ENCODE results near the gene COX4I2.

COX4I2 gene

DNA sequence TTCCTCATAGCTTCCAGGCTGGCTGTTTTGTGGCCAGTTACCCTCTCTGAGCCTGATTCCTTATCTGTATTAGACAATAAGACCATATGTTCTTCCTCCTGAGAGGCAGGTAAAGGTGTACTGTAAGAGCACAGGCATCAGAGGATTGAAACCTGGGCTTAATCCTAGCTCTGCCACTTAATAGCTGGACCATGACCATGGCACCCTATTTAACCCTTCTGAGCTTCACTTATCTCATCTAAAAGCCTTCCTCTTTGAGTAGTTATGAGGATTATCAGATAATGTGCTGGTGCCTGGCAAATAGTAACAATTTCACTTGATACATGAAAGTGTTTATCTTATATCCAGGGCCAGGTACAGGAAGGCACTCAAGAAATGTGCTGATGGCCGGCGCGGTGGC, 50.1 kb downstream of the COX4I2 start:
- Mint-ChIP-seq H3K9me3 (no peaks in the 10 kb centered on the region), H3K4me1 (peaks cover 78% of the 10 kb centered on the region), H3K27ac (peak overlapping the region; percentile 99), H3K36me3 (peaks cover 100% of the 10 kb centered on the region), H3K4me3 (no peak overlapping the region)
- ATAC-seq (no peak), DNase-seq (ENCODE audit: low spot score in 2 of 2) (no peak)

DNA sequence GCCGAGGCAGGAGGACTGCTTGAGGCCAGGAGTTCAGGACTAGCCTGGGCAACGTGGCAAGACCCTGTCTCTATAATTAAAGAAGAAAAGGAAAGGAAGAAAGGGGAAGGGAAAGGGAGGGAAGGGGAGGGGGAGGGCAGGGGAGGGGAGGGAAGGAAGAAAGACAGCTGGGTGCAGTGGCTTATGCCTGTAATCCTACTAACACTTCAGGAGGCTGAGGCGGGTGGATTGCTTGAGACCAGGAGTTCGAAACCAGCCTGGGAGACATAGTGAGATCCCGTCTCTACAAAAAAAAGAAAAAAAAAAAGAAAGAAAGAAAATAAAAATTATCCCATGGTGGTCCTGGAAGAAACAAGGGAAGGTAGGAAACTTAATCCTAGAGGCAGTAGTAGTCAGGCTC, 51.4 kb downstream of the COX4I2 start:
- peaks cover 69% of the 10 kb centered on the region for H3K4me1 Mint-ChIP-seq
- H3K4me3 Mint-ChIP-seq: no peak overlapping the region
- H3K9me3 Mint-ChIP-seq: no peaks in the 10 kb centered on the region
- peaks cover 100% of the 10 kb centered on the region for H3K36me3 Mint-ChIP-seq
- DNase-seq (ENCODE audit: low spot score in 2 of 2) (no peak), ATAC-seq (no peak)
- peak overlapping the region; percentile 99 for H3K27ac Mint-ChIP-seq

DNA sequence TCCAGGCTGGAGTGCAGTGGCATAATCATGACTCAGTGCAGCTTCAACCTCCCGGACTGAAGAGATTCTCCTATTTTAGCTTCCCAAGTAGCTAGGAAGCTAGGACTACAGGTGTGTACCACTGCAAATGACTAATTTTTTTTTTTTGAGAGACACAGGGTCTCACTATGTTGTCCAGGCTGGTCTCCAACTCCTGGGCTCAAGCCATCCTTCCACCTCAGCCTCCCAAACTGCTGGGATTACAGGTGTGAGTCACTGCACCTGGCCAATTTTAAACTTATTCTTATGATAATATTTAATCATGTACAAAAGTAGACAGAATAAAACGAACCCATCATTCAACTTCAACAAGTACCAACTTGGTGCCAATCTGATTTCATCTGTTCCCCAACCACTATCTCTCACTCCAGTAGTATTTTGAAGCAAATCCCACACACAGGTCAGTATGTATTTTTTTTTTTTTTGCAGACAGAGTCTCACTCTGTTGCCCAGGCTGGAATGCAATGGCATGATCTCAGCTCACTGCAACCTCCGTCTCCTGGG, 52.5 kb downstream of the COX4I2 start:
- H3K4me3 Mint-ChIP-seq: no peak overlapping the region
- H3K36me3 Mint-ChIP-seq: peaks cover 100% of the 10 kb centered on the region
- ATAC-seq (no peak), DNase-seq (ENCODE audit: low spot score in 2 of 2) (no peak)
- H3K9me3 Mint-ChIP-seq: no peaks in the 10 kb centered on the region
- H3K4me1 Mint-ChIP-seq: peaks cover 69% of the 10 kb centered on the region
- peak overlapping the region; percentile 74 for H3K27ac Mint-ChIP-seq

DNA sequence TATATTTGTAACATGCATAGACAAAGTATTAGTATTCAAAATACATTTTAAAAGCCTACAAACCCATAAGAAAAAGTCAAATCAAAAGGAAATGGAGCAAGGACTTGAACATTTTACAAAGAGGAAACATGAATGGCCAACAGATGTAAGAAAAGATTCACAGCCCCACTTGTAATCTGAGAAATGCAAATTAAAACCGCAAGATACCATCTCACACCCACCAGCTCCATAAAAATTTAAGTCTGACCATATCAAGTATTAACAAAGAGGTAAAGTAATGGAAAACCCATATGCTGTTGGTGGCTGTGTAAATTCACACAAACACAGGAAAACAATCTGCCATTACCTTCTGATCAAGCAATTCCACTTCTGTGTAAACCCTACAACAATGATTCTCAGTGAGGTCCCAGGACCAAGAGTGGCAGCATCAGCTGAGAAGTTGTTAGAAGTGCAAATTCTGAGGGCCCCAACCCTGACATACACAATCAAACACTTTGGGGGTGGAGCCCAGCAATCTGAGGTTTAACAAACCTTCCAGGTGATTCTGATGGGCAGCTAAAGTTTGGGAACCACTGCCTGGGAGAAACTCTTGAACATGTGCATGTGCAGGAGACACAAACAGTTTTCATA, 54.0 kb downstream of the COX4I2 start:
- Mint-ChIP-seq H3K36me3 (peaks cover 100% of the 10 kb centered on the region), H3K9me3 (no peaks in the 10 kb centered on the region)

DNA sequence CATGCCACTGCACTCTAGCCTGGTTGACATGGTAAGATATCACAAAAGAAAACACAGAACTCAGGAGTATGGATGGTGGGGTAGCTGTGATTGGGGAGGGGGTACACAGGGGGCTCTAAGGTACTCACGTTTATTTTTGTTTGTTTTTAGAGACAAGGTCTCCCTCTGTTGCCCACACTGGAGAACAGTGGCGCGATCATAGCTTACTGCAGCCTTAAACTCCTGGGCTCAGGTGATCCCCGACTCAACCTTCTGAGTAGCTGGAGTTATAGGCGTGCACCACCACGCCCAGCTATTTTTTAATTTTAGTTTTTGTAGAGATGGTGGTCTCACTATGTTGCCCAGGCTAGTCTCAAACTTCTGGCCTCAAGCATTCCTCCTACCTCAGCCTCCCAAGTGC, 55.7 kb downstream of the COX4I2 start:
- H3K9me3 Mint-ChIP-seq: no peaks in the 10 kb centered on the region
- H3K4me1 Mint-ChIP-seq: peaks cover 67% of the 10 kb centered on the region
- H3K36me3 Mint-ChIP-seq: peaks cover 100% of the 10 kb centered on the region
- DNase-seq (ENCODE audit: low spot score in 2 of 2) (no peak), ATAC-seq (no peak)
- H3K27ac Mint-ChIP-seq: peak overlapping the region; percentile 76
- H3K4me3 Mint-ChIP-seq: no peak overlapping the region

More for the DNA sequence above, 54.0 kb downstream of the COX4I2 start:
- no peak for DNase-seq (ENCODE audit: low spot score in 2 of 2)
- H3K27ac Mint-ChIP-seq: peak overlapping the region; percentile 76
- H3K4me3 Mint-ChIP-seq: no peak overlapping the region
- peaks cover 67% of the 10 kb centered on the region for H3K4me1 Mint-ChIP-seq
- peak; percentile 54 for ATAC-seq

GRCh38 chr20:31693987-31694661, 56.4 kb downstream of the COX4I2 start:
- peaks cover 67% of the 10 kb centered on the region for H3K4me1 Mint-ChIP-seq
- peak overlapping the region; percentile 82 for H3K27ac Mint-ChIP-seq
- ATAC-seq (no peak), DNase-seq (ENCODE audit: low spot score in 2 of 2) (no peak)
- peaks cover 100% of the 10 kb centered on the region for H3K36me3 Mint-ChIP-seq
- no peak overlapping the region for H3K4me3 Mint-ChIP-seq
- no peaks in the 10 kb centered on the region for H3K9me3 Mint-ChIP-seq

Data from stimulated activated effector memory CD8-positive, alpha-beta T cell treated with anti-CD3 and anti-CD28 coated beads, Interleukin-12 subunit alpha, Interleukin-12 subunit beta, amount 100 ng/mL, for 72 hours (primary cell).